GM18873 (cell line): ENCODE measurements around the gene RAB3D.

Experiments used
- ATAC-seq: cut with Tn5 transposase; IDR thresholded peaks from one replicate; pipeline ENCODE4 v1.9.1; 2021; ENCODE audit warnings: mild to moderate bottlenecking, moderate library complexity, moderate number of reproducible peaks; ENCODE audit not compliant: unreplicated experiment, low FRiP score

The RAB3D gene

GRCh38 chr19:11299946-11300810, 39.3 kb downstream of the RAB3D start:
- ATAC-seq, result no peak

- no peak for ATAC-seq
Observed at GRCh38 chr19:11296264-11296663, 43.2 kb downstream of the RAB3D start.

- ATAC-seq, result no peak
Observed at GRCh38 chr19:11295665-11296245, 43.7 kb downstream of the RAB3D start, which contains the start of gene TSPAN16. TSPAN16 (plus strand) TSS chr19:11296160; CDS start chr19:11296298, 138 bp downstream.

- ATAC-seq, result no peak
Observed at GRCh38 chr19:11295180-11295579, 44.3 kb downstream of the RAB3D start.

GRCh38 chr19:11293433-11294389, 45.7 kb downstream of the RAB3D start:
- no peak for ATAC-seq

- ATAC-seq, result no peak
Observed at GRCh38 chr19:11291991-11292390, 47.5 kb downstream of the RAB3D start.

- no peak for ATAC-seq
Observed at GRCh38 chr19:11291415-11291814, 48.0 kb downstream of the RAB3D start.

- ATAC-seq, result no peak
Observed at GRCh38 chr19:11290256-11290655, 49.2 kb downstream of the RAB3D start.

GRCh38 chr19:11288349-11288748, 51.1 kb downstream of the RAB3D start:
- ATAC-seq, result no peak

GRCh38 chr19:11286312-11286974, 53.0 kb downstream of the RAB3D start:
- ATAC-seq, result no peak

GRCh38 chr19:11284515-11284914, 54.9 kb downstream of the RAB3D start:
- no peak for ATAC-seq

- no peak for ATAC-seq
Observed at GRCh38 chr19:11281356-11282049, 58.0 kb downstream of the RAB3D start.

GRCh38 chr19:11279505-11280236, 59.8 kb downstream of the RAB3D start:
- ATAC-seq, result no peak

- ATAC-seq, result no peak
Observed at GRCh38 chr19:11278670-11279069, 60.8 kb downstream of the RAB3D start.

GRCh38 chr19:11274533-11275086, 64.8 kb downstream of the RAB3D start:
- ATAC-seq, result no peak

- ATAC-seq, result no peak
Observed at GRCh38 chr19:11273989-11274388, 65.5 kb downstream of the RAB3D start.

- no peak for ATAC-seq
Observed at GRCh38 chr19:11273296-11273695, 66.2 kb downstream of the RAB3D start.
